Keratinocyte (primary cell): ENCODE data around the gene ARID1B. TPM values are rescaled to one million over a fixed set of nuclear protein-coding genes. Genes with fewer than 3 reads are reported as not detected.

Experiments used
- DNase-seq: peaks from one replicate; pipeline ENCODE4 v3.0.0-alpha.2; 2011; ENCODE audit warnings: low read depth, missing footprints, low spot score
- FAIRE-seq: peaks from 2 replicates; lab custom pipeline; 2011; peaks lifted over from hg19 to GRCh38; lab: Jason Lieb, UNC
- H2AFZ ChIP-seq: 2 replicates; pipeline ENCODE4 v1.6.0; 2012; ENCODE audit warnings: low read length, control low read depth, inconsistent platforms; ENCODE audit not compliant: control insufficient read depth
- H3K27ac ChIP-seq: 2 replicates; pipeline ENCODE4 v1.5.1; 2011; ENCODE audit warnings: low read length; ENCODE audit not compliant: control insufficient read depth, insufficient read depth
- H3K27me3 ChIP-seq: 3 replicates; pipeline ENCODE4 v1.6.0; 2011; ENCODE audit warnings: low read length; ENCODE audit not compliant: control insufficient read depth, insufficient read depth; ENCODE audit errors: extremely low read depth
- H3K36me3 ChIP-seq, 2 experiments: 2 replicates in 1 of 2; 3 replicates in 1 of 2; pipeline ENCODE4 v1.5.1; 2011; ENCODE audit warnings: low read length in 2 of 2, mild to moderate bottlenecking in 1 of 2; ENCODE audit not compliant: control insufficient read depth in 2 of 2, insufficient read depth in 2 of 2; ENCODE audit errors: extremely low read depth in 1 of 2
- H3K4me1 ChIP-seq: 3 replicates; pipeline ENCODE4 v1.5.1; 2011; ENCODE audit warnings: low read length; ENCODE audit not compliant: control insufficient read depth, insufficient read depth; ENCODE audit errors: extremely low read depth
- H3K4me2 ChIP-seq: 3 replicates; pipeline ENCODE4 v1.6.0; 2011; ENCODE audit warnings: low read depth, low read length; ENCODE audit not compliant: control insufficient read depth, insufficient read depth; ENCODE audit errors: extremely low read depth
- H3K4me3 ChIP-seq, 3 experiments: fragments of 200-600 bp in 1 of 3; sonication (generic) in 1 of 3; 2 replicates in 2 of 3; 3 replicates in 1 of 3; pipeline ENCODE4 v1.5.1; 2011 to 2016; ENCODE audit warnings: low read length in 3 of 3, mild to moderate bottlenecking in 3 of 3, control low read depth in 2 of 3, inconsistent platforms in 1 of 3, low read depth in 1 of 3, mixed read lengths in 1 of 3, mixed run types in 1 of 3, moderate library complexity in 1 of 3; ENCODE audit not compliant: control insufficient read depth in 2 of 3, insufficient read depth in 2 of 3; ENCODE audit errors: extremely low read depth in 1 of 3
- H3K79me2 ChIP-seq: 2 replicates; pipeline ENCODE4 v1.6.0; 2012; ENCODE audit warnings: low read length; ENCODE audit not compliant: control insufficient read depth, insufficient read depth
- H3K9ac ChIP-seq: 3 replicates; pipeline ENCODE4 v1.6.0; 2011; ENCODE audit warnings: low read length; ENCODE audit not compliant: control insufficient read depth, insufficient read depth; ENCODE audit errors: extremely low read depth
- H3K9me1 ChIP-seq: 3 replicates; pipeline ENCODE4 v1.6.0; 2011; ENCODE audit warnings: low read length; ENCODE audit not compliant: control insufficient read depth, insufficient read depth; ENCODE audit errors: extremely low read depth
- H3K9me3 ChIP-seq: 2 replicates; pipeline ENCODE4 v1.5.1; 2012; ENCODE audit warnings: low read depth, low read length; ENCODE audit not compliant: control insufficient read depth
- H4K20me1 ChIP-seq: 3 replicates; pipeline ENCODE4 v1.6.0; 2011; ENCODE audit warnings: low read length; ENCODE audit not compliant: control insufficient read depth, insufficient read depth; ENCODE audit errors: extremely low read depth
- CTCF ChIP-seq, 3 experiments: IDR thresholded peaks in 1 of 3; conservative IDR thresholded peaks in 1 of 3; optimal IDR thresholded peaks in 1 of 3; 2 replicates in 2 of 3; 3 replicates in 1 of 3; pipeline versions ENCODE3 to v1.5.1; 2011; ENCODE audit warnings: low read length in 3 of 3, mild to moderate bottlenecking in 3 of 3, moderate library complexity in 2 of 3, control low read depth in 1 of 3, inconsistent platforms in 1 of 3; ENCODE audit not compliant: insufficient read depth in 2 of 3; ENCODE audit errors: extremely low read depth in 1 of 3
- EZH2 ChIP-seq: IDR thresholded peaks from one replicate; pipeline ENCODE4 v1.6.1; 2012; ENCODE audit warnings: inconsistent platforms, mild to moderate bottlenecking, low read length, moderate library complexity
- dilution Hi-C: fragments of 300-500 bp; cut with MboI; formaldehyde crosslinking; loops from one replicate; pipeline ENCODE4 v1.7.0; 2020; ENCODE audit warnings: low sequenced_read_pairs; ENCODE audit not compliant: extremely low pct_ligation_motif_present
- polyA plus RNA-seq, 5 experiments: library from polyadenylated mRNA; depleted of rRNA in 3 of 5; stranded (reverse) in 3 of 5; stranded (forward) in 1 of 5; unstranded in 1 of 5; fragments of >200 nt; gene quantifications; 1 replicate in 1 of 5; 2 replicates in 3 of 5; 3 replicates in 1 of 5; pipeline versions ENCODE4 v1.2.1 to v1.2.3, GENCODE V29; 2011 to 2012; ENCODE audit warnings: missing spikeins in 2 of 5, low read depth in 1 of 5, low replicate concordance in 1 of 5

Gene ARID1B
- polyA plus RNA-seq, 1 donor (not counting 4 experiments of a cell fraction or from before 2014, with no cell fraction given), result 14.9 TPM

GRCh38 chr6:157067507-157067906 is 290.3 kb downstream of the ARID1B start:
- Histone ChIP-seq H3K27me3 (no peaks in the 10 kb centered on the region), H3K79me2 (no peaks in the 10 kb centered on the region), H3K9me3 (no peaks in the 10 kb centered on the region), H3K4me2 (no peak overlapping the region), H3K9me1 (no peaks in the 10 kb centered on the region), H3K27ac (no peak overlapping the region), H3K36me3 (no peaks in the 10 kb centered on the region), H4K20me1 (no peaks in the 10 kb centered on the region), H2AFZ (no peak overlapping the region), H3K9ac (no peak overlapping the region), H3K4me3 (no peak overlapping the region), H3K4me1 (peaks cover 21% of the 10 kb centered on the region)
- TF ChIP-seq CTCF (optimal IDR thresholded peaks at IDR 0.05 in 1 of 3, IDR thresholded peaks at IDR 0.05 in 1 of 3, conservative IDR thresholded peaks at IDR 0.05 in 1 of 3; ENCODE audit: extremely low read depth in 1 of 3, insufficient read depth in 2 of 3, low read length in 3 of 3), result no peak
- TF ChIP-seq EZH2, result no peak
- DNase-seq (no peak), FAIRE-seq (no peak)
- dilution Hi-C loops, result no loop called here

GRCh38 chr6:157068691-157069324 is 291.6 kb downstream of the ARID1B start:
- H4K20me1 ChIP-seq, result no peaks in the 10 kb centered on the region
- no peaks in the 10 kb centered on the region for H3K79me2 ChIP-seq
- no peak overlapping the region for H3K27ac ChIP-seq

More at GRCh38 chr6:157068691-157069324, 291.6 kb downstream of the ARID1B start:
- no peaks in the 10 kb centered on the region for H3K36me3 ChIP-seq
- no peaks in the 10 kb centered on the region for H3K9me3 ChIP-seq
- no peak overlapping the region for H3K4me3 ChIP-seq
- no peaks in the 10 kb centered on the region for H3K27me3 ChIP-seq
- H2AFZ ChIP-seq, result no peak overlapping the region
- no peak overlapping the region for H3K9ac ChIP-seq
- peak overlapping the region; percentile 3 for H3K4me2 ChIP-seq
- dilution Hi-C loops, result no loop called here
- FAIRE-seq, result no peak
- TF ChIP-seq EZH2 (no peak), CTCF (optimal IDR thresholded peaks at IDR 0.05 in 1 of 3, IDR thresholded peaks at IDR 0.05 in 1 of 3, conservative IDR thresholded peaks at IDR 0.05 in 1 of 3; ENCODE audit: extremely low read depth in 1 of 3, insufficient read depth in 2 of 3, low read length in 3 of 3) (no peak)
- no peaks in the 10 kb centered on the region for H3K9me1 ChIP-seq
- DNase-seq, result no peak
- peaks cover 10% of the 10 kb centered on the region for H3K4me1 ChIP-seq
